ENCODE results near the gene ZNF414. TPM values are rescaled to one million over a fixed set of nuclear protein-coding genes. Genes with fewer than 3 reads are reported as not detected.
"Not testable (repeated sequence)": the region's sequence is repeated elsewhere in the genome, so short reads cannot be mapped to it uniquely, and the experiment has no call there.

Gene ZNF414
- polyA plus RNA-seq, 1 donor (not counting 4 experiments of a cell fraction or from before 2014, with no cell fraction given) = 1.9 TPM

DNA sequence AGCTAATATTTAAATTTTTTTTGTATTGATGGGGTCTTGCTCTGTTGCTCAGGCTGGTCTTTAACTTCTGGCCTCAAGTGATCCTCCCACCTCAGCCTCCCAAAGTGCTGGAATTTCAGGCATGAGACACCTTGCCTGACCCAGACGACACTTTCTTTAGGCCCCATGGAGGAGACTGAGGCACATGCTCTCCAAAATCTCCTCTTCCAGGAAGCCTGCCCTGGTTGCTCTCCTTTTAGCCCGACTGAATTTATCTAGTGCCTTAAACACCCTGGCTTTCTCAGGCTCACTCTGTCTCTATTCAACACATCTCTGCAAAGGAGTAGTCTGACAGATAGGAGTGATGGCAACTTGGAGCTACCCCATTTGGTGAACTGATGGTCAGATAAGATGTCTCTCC is 44.4 kb upstream of the ZNF414 start:
- Histone ChIP-seq H3K4me2 (ENCODE audit: control insufficient read depth, extremely low read depth, insufficient read depth, low read depth, low read length) (no peak overlapping the region), H3K27ac (ENCODE audit: control insufficient read depth, insufficient read depth, low read length) (no peak overlapping the region), H3K36me3 (ENCODE audit: control insufficient read depth in 2 of 2, extremely low read depth in 1 of 2, insufficient read depth in 2 of 2, low read length in 2 of 2) (no peaks in the 10 kb centered on the region), H2AFZ (ENCODE audit: control insufficient read depth, low read length) (no peak overlapping the region), H3K4me1 (ENCODE audit: control insufficient read depth, extremely low read depth, insufficient read depth, low read length) (no peaks in the 10 kb centered on the region), H3K9me3 (ENCODE audit: control insufficient read depth, low read depth, low read length) (no peaks in the 10 kb centered on the region), H3K9ac (ENCODE audit: control insufficient read depth, extremely low read depth, insufficient read depth, low read length) (no peak overlapping the region), H4K20me1 (ENCODE audit: control insufficient read depth, extremely low read depth, insufficient read depth, low read length) (no peaks in the 10 kb centered on the region), H3K79me2 (ENCODE audit: control insufficient read depth, insufficient read depth, low read length) (no peaks in the 10 kb centered on the region), H3K9me1 (ENCODE audit: control insufficient read depth, extremely low read depth, insufficient read depth, low read length) (no peaks in the 10 kb centered on the region), H3K4me3 (ENCODE audit: control insufficient read depth in 2 of 3, extremely low read depth in 1 of 3, insufficient read depth in 2 of 3, low read depth in 1 of 3, low read length in 3 of 3) (no peak overlapping the region), H3K27me3 (ENCODE audit: control insufficient read depth, extremely low read depth, insufficient read depth, low read length) (no peaks in the 10 kb centered on the region)
- TF ChIP-seq, protein P1, sequence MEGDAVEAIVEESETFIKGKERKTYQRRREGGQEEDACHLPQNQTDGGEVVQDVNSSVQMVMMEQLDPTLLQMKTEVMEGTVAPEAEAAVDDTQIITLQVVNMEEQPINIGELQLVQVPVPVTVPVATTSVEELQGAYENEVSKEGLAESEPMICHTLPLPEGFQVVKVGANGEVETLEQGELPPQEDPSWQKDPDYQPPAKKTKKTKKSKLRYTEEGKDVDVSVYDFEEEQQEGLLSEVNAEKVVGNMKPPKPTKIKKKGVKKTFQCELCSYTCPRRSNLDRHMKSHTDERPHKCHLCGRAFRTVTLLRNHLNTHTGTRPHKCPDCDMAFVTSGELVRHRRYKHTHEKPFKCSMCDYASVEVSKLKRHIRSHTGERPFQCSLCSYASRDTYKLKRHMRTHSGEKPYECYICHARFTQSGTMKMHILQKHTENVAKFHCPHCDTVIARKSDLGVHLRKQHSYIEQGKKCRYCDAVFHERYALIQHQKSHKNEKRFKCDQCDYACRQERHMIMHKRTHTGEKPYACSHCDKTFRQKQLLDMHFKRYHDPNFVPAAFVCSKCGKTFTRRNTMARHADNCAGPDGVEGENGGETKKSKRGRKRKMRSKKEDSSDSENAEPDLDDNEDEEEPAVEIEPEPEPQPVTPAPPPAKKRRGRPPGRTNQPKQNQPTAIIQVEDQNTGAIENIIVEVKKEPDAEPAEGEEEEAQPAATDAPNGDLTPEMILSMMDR (optimal IDR thresholded peaks at IDR 0.05 in 1 of 3, IDR thresholded peaks at IDR 0.05 in 1 of 3, conservative IDR thresholded peaks at IDR 0.05 in 1 of 3; ENCODE audit: extremely low read depth in 1 of 3, insufficient read depth in 2 of 3, low read length in 3 of 3) = no peak
- TF ChIP-seq EZH2 (IDR thresholded peaks at IDR 0.05; ENCODE audit: low read length) = no peak
- FAIRE-seq = no peak
- dilution Hi-C loops (cut with MboI; ENCODE audit: extremely low pct_ligation_motif_present, low sequenced_read_pairs) = no loop called here
- no peak for DNase-seq (ENCODE audit: low read depth, low spot score)

DNA sequence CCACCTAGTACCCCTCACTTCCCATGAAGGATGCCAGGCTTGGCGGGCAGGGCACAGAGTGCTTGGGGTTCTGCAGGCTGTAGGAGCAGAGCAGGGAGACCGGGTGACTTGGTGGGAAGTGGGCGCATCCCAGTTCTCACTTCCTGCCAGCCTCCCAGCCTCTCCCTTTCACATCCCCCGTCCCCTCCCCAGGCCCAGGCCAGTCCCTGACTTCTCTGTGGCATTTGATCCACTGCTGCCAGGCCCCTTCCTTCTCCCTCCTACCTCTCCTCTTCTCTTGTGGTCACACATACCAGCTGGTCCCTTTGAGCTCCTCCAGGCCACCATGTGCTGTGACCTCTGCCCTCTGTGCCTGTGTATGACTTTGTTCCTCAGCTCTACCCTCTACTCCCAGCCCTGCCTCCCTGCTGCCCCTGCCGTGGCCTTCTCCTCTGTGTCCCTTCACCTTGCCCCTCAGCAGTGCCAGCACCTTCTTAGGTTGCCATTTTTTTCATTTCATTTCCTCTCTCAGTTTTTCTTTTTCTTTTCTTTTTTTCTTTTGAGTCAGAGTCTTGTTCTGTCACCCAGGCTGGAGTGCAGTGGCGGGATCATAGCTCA is 43.8 kb upstream of the ZNF414 start:
- dilution Hi-C loops (cut with MboI; ENCODE audit: extremely low pct_ligation_motif_present, low sequenced_read_pairs) = no loop called here
- Histone ChIP-seq H4K20me1 (ENCODE audit: control insufficient read depth, extremely low read depth, insufficient read depth, low read length) (no peaks in the 10 kb centered on the region), H3K27me3 (ENCODE audit: control insufficient read depth, extremely low read depth, insufficient read depth, low read length) (no peaks in the 10 kb centered on the region), H3K36me3 (ENCODE audit: control insufficient read depth in 2 of 2, extremely low read depth in 1 of 2, insufficient read depth in 2 of 2, low read length in 2 of 2) (no peaks in the 10 kb centered on the region), H3K4me1 (ENCODE audit: control insufficient read depth, extremely low read depth, insufficient read depth, low read length) (no peaks in the 10 kb centered on the region), H3K4me3 (ENCODE audit: control insufficient read depth in 2 of 3, extremely low read depth in 1 of 3, insufficient read depth in 2 of 3, low read depth in 1 of 3, low read length in 3 of 3) (no peak overlapping the region), H3K27ac (ENCODE audit: control insufficient read depth, insufficient read depth, low read length) (no peak overlapping the region), H3K79me2 (ENCODE audit: control insufficient read depth, insufficient read depth, low read length) (no peaks in the 10 kb centered on the region), H3K4me2 (ENCODE audit: control insufficient read depth, extremely low read depth, insufficient read depth, low read depth, low read length) (no peak overlapping the region), H3K9me3 (ENCODE audit: control insufficient read depth, low read depth, low read length) (no peaks in the 10 kb centered on the region), H3K9ac (ENCODE audit: control insufficient read depth, extremely low read depth, insufficient read depth, low read length) (no peak overlapping the region), H2AFZ (ENCODE audit: control insufficient read depth, low read length) (no peak overlapping the region), H3K9me1 (ENCODE audit: control insufficient read depth, extremely low read depth, insufficient read depth, low read length) (no peaks in the 10 kb centered on the region)
- FAIRE-seq (no peak), DNase-seq (ENCODE audit: low read depth, low spot score) (no peak)
- TF ChIP-seq EZH2 (IDR thresholded peaks at IDR 0.05; ENCODE audit: low read length) = no peak
- TF ChIP-seq, protein P1 (optimal IDR thresholded peaks at IDR 0.05 in 1 of 3, IDR thresholded peaks at IDR 0.05 in 1 of 3, conservative IDR thresholded peaks at IDR 0.05 in 1 of 3; ENCODE audit: extremely low read depth in 1 of 3, insufficient read depth in 2 of 3, low read length in 3 of 3) = no peak

DNA sequence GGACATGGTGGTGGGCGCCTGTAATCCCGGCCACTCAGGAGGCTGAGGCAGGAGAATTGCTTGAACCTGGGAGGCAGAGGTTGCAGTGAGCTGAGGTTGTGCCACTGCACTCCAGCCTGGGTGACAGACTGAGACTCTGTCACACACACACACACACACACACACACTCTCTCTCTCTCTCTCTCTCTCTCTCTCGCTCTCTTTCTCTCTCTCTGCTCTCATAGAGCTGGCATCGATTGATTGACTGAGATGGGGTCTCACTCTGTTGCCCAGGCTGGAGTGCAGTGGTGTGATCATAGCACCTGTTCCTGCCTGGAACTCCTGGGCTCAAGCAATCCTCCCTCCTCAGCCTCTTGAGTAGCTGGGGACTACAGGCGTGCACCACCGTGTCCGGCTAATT is 39.8 kb upstream of the ZNF414 start:
- H3K27ac ChIP-seq (ENCODE audit: control insufficient read depth, insufficient read depth, low read length); H3K79me2 ChIP-seq (ENCODE audit: control insufficient read depth, insufficient read depth, low read length); H3K9me3 ChIP-seq (ENCODE audit: control insufficient read depth, low read depth, low read length); DNase-seq (ENCODE audit: low read depth, low spot score); H3K9me1 ChIP-seq (ENCODE audit: control insufficient read depth, extremely low read depth, insufficient read depth, low read length); H3K9ac ChIP-seq (ENCODE audit: control insufficient read depth, extremely low read depth, insufficient read depth, low read length); FAIRE-seq; H3K36me3 ChIP-seq (ENCODE audit: control insufficient read depth in 2 of 2, extremely low read depth in 1 of 2, insufficient read depth in 2 of 2, low read length in 2 of 2); H3K27me3 ChIP-seq (ENCODE audit: control insufficient read depth, extremely low read depth, insufficient read depth, low read length); H3K4me3 ChIP-seq (ENCODE audit: control insufficient read depth in 2 of 3, extremely low read depth in 1 of 3, insufficient read depth in 2 of 3, low read depth in 1 of 3, low read length in 3 of 3); H3K4me2 ChIP-seq (ENCODE audit: control insufficient read depth, extremely low read depth, insufficient read depth, low read depth, low read length); H4K20me1 ChIP-seq (ENCODE audit: control insufficient read depth, extremely low read depth, insufficient read depth, low read length); H3K4me1 ChIP-seq (ENCODE audit: control insufficient read depth, extremely low read depth, insufficient read depth, low read length); dilution Hi-C loops (cut with MboI; ENCODE audit: extremely low pct_ligation_motif_present, low sequenced_read_pairs); H2AFZ ChIP-seq (ENCODE audit: control insufficient read depth, low read length): not testable (repeated sequence)
